ENCODE measurements around the gene SH3RF2.
A peak's percentile ranks its signal among the peaks of the same experiment; 100 is the strongest.

SH3RF2 gene

DNA sequence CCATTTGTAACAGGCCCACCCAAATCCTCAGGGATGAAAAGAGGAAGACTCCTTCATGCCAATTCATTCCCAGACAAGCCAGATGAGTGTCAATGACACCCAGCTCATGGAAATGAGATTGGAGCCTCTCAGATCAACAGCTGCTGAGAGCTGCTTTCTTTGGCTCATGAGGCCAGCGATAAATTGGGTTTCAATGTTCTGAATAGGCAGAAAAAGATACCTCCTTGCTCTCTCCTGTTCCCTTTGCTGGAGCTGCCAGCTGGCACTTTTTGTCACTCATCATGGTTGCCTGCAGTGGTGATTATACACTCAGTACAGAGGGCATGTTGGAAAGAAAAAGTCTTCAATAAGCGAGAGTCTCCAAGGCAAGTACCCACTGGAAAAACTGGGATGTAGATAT, 47.1 kb downstream of the SH3RF2 start:
- H3K9me3 ChIP-seq: no peaks in the 10 kb centered on the region
- H3K36me3 ChIP-seq: no peaks in the 10 kb centered on the region
- no peaks in the 10 kb centered on the region for H3K27me3 ChIP-seq
- peak overlapping the region; percentile 84 for H3K27ac ChIP-seq
- TF ChIP-seq, protein P1, sequence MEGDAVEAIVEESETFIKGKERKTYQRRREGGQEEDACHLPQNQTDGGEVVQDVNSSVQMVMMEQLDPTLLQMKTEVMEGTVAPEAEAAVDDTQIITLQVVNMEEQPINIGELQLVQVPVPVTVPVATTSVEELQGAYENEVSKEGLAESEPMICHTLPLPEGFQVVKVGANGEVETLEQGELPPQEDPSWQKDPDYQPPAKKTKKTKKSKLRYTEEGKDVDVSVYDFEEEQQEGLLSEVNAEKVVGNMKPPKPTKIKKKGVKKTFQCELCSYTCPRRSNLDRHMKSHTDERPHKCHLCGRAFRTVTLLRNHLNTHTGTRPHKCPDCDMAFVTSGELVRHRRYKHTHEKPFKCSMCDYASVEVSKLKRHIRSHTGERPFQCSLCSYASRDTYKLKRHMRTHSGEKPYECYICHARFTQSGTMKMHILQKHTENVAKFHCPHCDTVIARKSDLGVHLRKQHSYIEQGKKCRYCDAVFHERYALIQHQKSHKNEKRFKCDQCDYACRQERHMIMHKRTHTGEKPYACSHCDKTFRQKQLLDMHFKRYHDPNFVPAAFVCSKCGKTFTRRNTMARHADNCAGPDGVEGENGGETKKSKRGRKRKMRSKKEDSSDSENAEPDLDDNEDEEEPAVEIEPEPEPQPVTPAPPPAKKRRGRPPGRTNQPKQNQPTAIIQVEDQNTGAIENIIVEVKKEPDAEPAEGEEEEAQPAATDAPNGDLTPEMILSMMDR (IDR thresholded peaks at IDR 0.05): no peak
- peak overlapping the region in 1 of 2 experiments; percentile 34 for H3K4me3 ChIP-seq (ENCODE audit: low read depth in 1 of 2, low read length in 1 of 2)
- peaks cover 12 to 61% of the 10 kb centered on the region in 2 experiments for H3K4me1 ChIP-seq (ENCODE audit: control insufficient read depth in 1 of 2, insufficient read depth in 1 of 2, low read depth in 1 of 2, low read length in 1 of 2)

DNA sequence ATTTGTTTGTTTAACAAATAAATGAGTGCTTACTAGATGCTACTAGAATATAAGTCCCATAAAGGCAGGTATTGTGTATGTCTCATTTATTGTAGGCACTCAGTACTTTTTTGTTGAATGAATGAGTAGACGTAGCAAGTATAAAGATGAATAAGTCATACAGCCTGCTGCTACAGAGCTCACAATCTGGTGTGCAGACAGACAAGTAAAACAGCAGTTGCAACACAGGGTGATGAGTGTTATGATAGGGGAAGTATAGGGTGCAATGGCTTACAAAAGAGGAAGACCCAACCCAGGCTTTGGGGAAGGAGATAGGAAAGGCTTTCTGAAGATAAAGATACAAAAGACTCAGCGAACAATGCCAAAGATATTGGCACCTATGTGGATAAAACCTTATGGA, 47.7 kb downstream of the SH3RF2 start:
- TF ChIP-seq, protein P1 (IDR thresholded peaks at IDR 0.05): no peak
- H3K36me3 ChIP-seq: no peaks in the 10 kb centered on the region
- no peaks in the 10 kb centered on the region for H3K9me3 ChIP-seq
- no peaks in the 10 kb centered on the region for H3K27me3 ChIP-seq
- H3K27ac ChIP-seq: peak overlapping the region; percentile 84
- peak overlapping the region in 1 of 2 experiments; percentile 34 for H3K4me3 ChIP-seq (ENCODE audit: low read depth in 1 of 2, low read length in 1 of 2)
- H3K4me1 ChIP-seq (ENCODE audit: control insufficient read depth in 1 of 2, insufficient read depth in 1 of 2, low read depth in 1 of 2, low read length in 1 of 2): peaks cover 12 to 61% of the 10 kb centered on the region in 2 experiments

DNA sequence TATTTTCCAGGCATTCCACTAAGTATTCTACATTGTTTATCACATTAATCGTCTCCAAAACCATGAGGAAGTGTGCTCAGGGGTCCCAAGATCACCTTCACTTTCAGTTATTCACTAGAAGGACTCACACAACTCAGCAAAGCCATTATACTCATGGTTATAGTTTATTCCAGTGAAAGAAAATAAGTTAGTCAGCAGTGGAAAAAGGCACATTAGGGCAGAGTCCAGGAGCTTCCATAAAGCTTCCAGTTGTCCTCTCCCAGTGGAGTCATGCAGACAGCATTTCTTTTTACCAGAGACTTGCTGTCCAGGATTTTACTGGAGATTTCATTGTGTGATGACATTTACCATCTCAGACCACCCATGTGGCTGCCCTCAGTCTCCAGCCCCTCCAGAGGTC, 51.5 kb downstream of the SH3RF2 start:
- Histone ChIP-seq H3K27me3 (no peaks in the 10 kb centered on the region), H3K4me1 (ENCODE audit: control insufficient read depth in 1 of 2, insufficient read depth in 1 of 2, low read depth in 1 of 2, low read length in 1 of 2) (peaks cover 12 to 38% of the 10 kb centered on the region in 2 experiments), H3K9me3 (no peaks in the 10 kb centered on the region), H3K36me3 (no peaks in the 10 kb centered on the region), H3K27ac (no peak overlapping the region), H3K4me3 (ENCODE audit: low read depth in 1 of 2, low read length in 1 of 2) (no peak overlapping the region)
- TF ChIP-seq, protein P1 (IDR thresholded peaks at IDR 0.05): no peak

DNA sequence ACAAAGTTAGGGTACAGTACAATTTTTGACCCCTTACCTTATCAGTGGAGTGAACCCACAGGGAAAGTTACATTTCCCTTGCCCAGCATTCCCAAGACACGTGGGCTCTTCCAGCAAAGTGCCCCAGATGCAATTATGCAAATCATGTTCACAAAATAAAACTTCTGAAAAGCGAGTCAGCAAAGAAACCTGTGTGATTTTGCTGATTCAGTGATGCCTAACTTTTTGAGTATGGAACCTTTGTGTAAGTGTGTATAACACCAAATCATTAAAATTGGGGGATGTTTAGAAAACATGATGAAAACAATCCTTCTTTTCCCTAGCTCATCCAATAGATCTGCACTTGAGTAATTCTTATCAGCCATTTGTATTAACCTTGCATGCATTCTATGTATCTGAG, 52.6 kb downstream of the SH3RF2 start:
- Histone ChIP-seq H3K4me1 (ENCODE audit: control insufficient read depth in 1 of 2, insufficient read depth in 1 of 2, low read depth in 1 of 2, low read length in 1 of 2) (peaks cover 7 to 27% of the 10 kb centered on the region in 2 experiments), H3K27ac (no peak overlapping the region), H3K27me3 (no peaks in the 10 kb centered on the region), H3K36me3 (no peaks in the 10 kb centered on the region), H3K9me3 (no peaks in the 10 kb centered on the region), H3K4me3 (ENCODE audit: low read depth in 1 of 2, low read length in 1 of 2) (no peak overlapping the region)
- TF ChIP-seq, protein P1 (IDR thresholded peaks at IDR 0.05): no peak

DNA sequence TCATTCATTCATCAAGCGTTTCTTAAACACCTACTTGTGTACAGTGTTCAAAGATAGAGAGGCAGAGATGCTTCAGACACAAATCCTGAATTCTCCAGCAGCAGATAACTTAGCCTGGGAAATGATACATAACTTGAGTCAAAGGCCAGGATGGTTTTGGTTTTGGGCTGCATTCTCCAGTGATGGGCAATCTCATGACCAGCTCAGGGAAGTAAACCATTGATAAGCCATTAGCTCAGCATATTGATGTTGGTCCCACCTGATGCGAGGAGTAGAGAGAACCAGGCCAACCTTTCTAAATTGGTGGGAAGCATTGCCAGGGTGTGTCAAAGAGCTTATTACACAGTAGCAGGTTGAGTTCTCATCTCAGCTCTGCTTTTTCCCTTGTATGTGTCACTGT, 53.0 kb downstream of the SH3RF2 start:
- no peaks in the 10 kb centered on the region for H3K27me3 ChIP-seq

More for the DNA sequence above, 53.0 kb downstream of the SH3RF2 start:
- Histone ChIP-seq H3K4me3 (ENCODE audit: low read depth in 1 of 2, low read length in 1 of 2) (no peak overlapping the region), H3K4me1 (ENCODE audit: control insufficient read depth in 1 of 2, insufficient read depth in 1 of 2, low read depth in 1 of 2, low read length in 1 of 2) (peaks cover 3 to 22% of the 10 kb centered on the region in 2 experiments), H3K36me3 (no peaks in the 10 kb centered on the region), H3K9me3 (no peaks in the 10 kb centered on the region), H3K27ac (no peak overlapping the region)
- TF ChIP-seq, protein P1 (IDR thresholded peaks at IDR 0.05): no peak
